Measurements from ENCODE around the gene SLC35B3.

SLC35B3 gene

DNA sequence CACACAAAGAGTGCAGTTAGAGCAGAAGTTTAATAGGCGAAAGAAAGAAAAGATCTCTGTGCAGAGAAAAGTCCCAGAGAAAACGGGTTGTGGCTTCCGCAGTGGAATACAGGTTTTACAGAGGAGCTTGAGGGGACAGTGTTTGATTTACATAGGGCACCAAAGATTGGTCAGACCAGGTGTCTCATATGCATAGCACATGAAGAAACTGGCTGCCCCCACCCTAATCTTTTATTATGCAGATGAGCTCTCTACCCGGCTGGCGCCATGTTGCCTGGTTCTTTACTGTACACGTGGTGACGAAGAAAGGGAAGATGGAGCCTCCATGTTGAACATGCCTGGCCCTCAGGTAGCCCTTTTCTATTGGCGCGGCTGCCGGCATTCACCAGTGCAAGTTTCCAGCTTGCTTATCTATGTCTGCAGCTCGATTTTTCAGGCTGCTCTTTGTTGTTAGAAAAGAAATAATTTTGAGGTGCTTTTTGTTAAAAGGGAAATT lies 47.4 kb downstream of the SLC35B3 start:
- H3K4me2 ChIP-seq (ENCODE audit: low read length) = no peak overlapping the region
- no peaks in the 10 kb centered on the region for H4K20me1 ChIP-seq (ENCODE audit: control insufficient read depth, insufficient read depth, low read depth, low read length)
- H3K4me3 ChIP-seq (ENCODE audit: low read length) = no peak overlapping the region
- no peaks in the 10 kb centered on the region for H3K4me1 ChIP-seq (ENCODE audit: control insufficient read depth, low read length)
- H3K9me2 ChIP-seq (replicated peaks; ENCODE audit: control insufficient read depth, low read length) = no peaks in the 10 kb centered on the region
- H3K36me3 ChIP-seq (ENCODE audit: control insufficient read depth, low read length) = no peaks in the 10 kb centered on the region
- no peaks in the 10 kb centered on the region for H3K9me3 ChIP-seq (ENCODE audit: control insufficient read depth, insufficient read depth, low read length)
- H3K27me3 ChIP-seq (ENCODE audit: control insufficient read depth, low read length) = no peaks in the 10 kb centered on the region
- H3K79me2 ChIP-seq (ENCODE audit: control insufficient read depth, low read length) = no peaks in the 10 kb centered on the region
- H3F3A ChIP-seq (ENCODE audit: control insufficient read depth, insufficient read depth) = no peaks in the 10 kb centered on the region
- no peak for TF ChIP-seq EZH2phosphoT487 (IDR thresholded peaks at IDR 0.05; ENCODE audit: borderline replicate concordance, low read length)
- TF ChIP-seq, protein P1, sequence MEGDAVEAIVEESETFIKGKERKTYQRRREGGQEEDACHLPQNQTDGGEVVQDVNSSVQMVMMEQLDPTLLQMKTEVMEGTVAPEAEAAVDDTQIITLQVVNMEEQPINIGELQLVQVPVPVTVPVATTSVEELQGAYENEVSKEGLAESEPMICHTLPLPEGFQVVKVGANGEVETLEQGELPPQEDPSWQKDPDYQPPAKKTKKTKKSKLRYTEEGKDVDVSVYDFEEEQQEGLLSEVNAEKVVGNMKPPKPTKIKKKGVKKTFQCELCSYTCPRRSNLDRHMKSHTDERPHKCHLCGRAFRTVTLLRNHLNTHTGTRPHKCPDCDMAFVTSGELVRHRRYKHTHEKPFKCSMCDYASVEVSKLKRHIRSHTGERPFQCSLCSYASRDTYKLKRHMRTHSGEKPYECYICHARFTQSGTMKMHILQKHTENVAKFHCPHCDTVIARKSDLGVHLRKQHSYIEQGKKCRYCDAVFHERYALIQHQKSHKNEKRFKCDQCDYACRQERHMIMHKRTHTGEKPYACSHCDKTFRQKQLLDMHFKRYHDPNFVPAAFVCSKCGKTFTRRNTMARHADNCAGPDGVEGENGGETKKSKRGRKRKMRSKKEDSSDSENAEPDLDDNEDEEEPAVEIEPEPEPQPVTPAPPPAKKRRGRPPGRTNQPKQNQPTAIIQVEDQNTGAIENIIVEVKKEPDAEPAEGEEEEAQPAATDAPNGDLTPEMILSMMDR (IDR thresholded peaks at IDR 0.05; ENCODE audit: low read depth, low read length, poor library complexity, severe bottlenecking) = no peak
- H3K27ac ChIP-seq (ENCODE audit: low read depth, low read length) = no peak overlapping the region

DNA sequence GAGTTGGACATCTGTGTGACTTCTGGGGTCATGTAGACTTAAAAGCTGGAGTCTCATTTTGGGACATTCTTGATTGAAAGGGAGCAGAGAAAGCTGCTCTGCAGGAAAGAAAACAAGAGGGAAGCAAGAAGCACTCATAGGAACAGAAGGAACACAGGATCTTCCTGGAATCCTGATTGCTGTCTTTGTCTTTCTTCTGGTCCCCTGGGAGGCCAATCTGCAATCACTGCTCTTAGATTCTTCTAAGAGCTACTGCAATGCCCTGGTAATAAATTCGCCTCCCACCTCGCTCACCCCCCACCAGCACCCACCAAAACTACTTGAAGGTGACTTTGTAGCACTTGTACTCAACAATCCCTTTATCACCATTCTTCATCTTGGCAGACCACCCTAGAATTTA lies 51.8 kb downstream of the SLC35B3 start:
- Histone ChIP-seq H3K4me1 (ENCODE audit: control insufficient read depth, low read length) (no peaks in the 10 kb centered on the region), H3F3A (ENCODE audit: control insufficient read depth, insufficient read depth) (no peaks in the 10 kb centered on the region), H3K4me2 (ENCODE audit: low read length) (no peak overlapping the region), H3K27ac (ENCODE audit: low read depth, low read length) (no peak overlapping the region), H3K9me3 (ENCODE audit: control insufficient read depth, insufficient read depth, low read length) (no peaks in the 10 kb centered on the region), H3K4me3 (ENCODE audit: low read length) (no peak overlapping the region), H3K36me3 (ENCODE audit: control insufficient read depth, low read length) (no peaks in the 10 kb centered on the region), H3K27me3 (ENCODE audit: control insufficient read depth, low read length) (no peaks in the 10 kb centered on the region), H3K79me2 (ENCODE audit: control insufficient read depth, low read length) (no peaks in the 10 kb centered on the region), H3K9me2 (replicated peaks; ENCODE audit: control insufficient read depth, low read length) (no peaks in the 10 kb centered on the region), H4K20me1 (ENCODE audit: control insufficient read depth, insufficient read depth, low read depth, low read length) (no peaks in the 10 kb centered on the region)
- TF ChIP-seq, protein P1 (IDR thresholded peaks at IDR 0.05; ENCODE audit: low read depth, low read length, poor library complexity, severe bottlenecking) = no peak
- TF ChIP-seq EZH2phosphoT487 (IDR thresholded peaks at IDR 0.05; ENCODE audit: borderline replicate concordance, low read length) = no peak

DNA sequence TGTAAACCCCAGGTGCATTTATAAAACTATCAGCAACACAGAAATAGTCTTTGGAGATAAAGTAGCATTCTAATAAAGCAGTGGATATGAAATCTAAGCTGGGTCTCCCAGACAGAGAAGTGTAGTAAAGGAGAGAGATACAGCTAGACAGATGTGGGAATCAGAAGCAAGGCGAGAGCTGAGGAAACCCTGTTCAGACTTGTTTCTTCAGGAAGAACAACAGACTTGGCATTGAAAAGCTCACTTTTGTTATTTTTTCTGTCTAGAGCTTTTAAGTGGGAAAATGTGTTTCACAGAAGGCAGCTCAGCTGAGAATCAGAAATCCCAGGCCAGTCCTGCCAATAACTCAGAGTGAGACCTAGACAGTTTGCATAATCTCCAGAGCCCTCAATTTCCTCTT lies 52.9 kb downstream of the SLC35B3 start:
- TF ChIP-seq EZH2phosphoT487 (IDR thresholded peaks at IDR 0.05; ENCODE audit: borderline replicate concordance, low read length) = no peak
- TF ChIP-seq, protein P1 (IDR thresholded peaks at IDR 0.05; ENCODE audit: low read depth, low read length, poor library complexity, severe bottlenecking) = no peak
- H4K20me1 ChIP-seq (ENCODE audit: control insufficient read depth, insufficient read depth, low read depth, low read length) = no peaks in the 10 kb centered on the region
- no peaks in the 10 kb centered on the region for H3K27me3 ChIP-seq (ENCODE audit: control insufficient read depth, low read length)
- no peak overlapping the region for H3K4me3 ChIP-seq (ENCODE audit: low read length)
- H3F3A ChIP-seq (ENCODE audit: control insufficient read depth, insufficient read depth) = no peaks in the 10 kb centered on the region
- no peaks in the 10 kb centered on the region for H3K9me2 ChIP-seq (replicated peaks; ENCODE audit: control insufficient read depth, low read length)
- no peak overlapping the region for H3K4me2 ChIP-seq (ENCODE audit: low read length)
- H3K27ac ChIP-seq (ENCODE audit: low read depth, low read length) = no peak overlapping the region
- H3K36me3 ChIP-seq (ENCODE audit: control insufficient read depth, low read length) = no peaks in the 10 kb centered on the region
- no peaks in the 10 kb centered on the region for H3K79me2 ChIP-seq (ENCODE audit: control insufficient read depth, low read length)
- H3K9me3 ChIP-seq (ENCODE audit: control insufficient read depth, insufficient read depth, low read length) = no peaks in the 10 kb centered on the region
- H3K4me1 ChIP-seq (ENCODE audit: control insufficient read depth, low read length) = no peaks in the 10 kb centered on the region

Measured in DOHH2 (cell line).